SJCRH30 (cell line): Measurements from ENCODE around the gene SAMD4B. TPM values are rescaled to one million over a fixed set of nuclear protein-coding genes. Genes with fewer than 3 reads are reported as not detected.

Experiments
- DNase-seq, 2 experiments: peaks; one replicate each; pipeline ENCODE4 v3.0.0-alpha.2; 2015 to 2020
- H3K27ac ChIP-seq: fragments of 250-450 bp; sonication (Bioruptor Pico); 2 replicates; pipeline ENCODE4 v1.5.1; 2020; ENCODE audit warnings: mild to moderate bottlenecking, moderate library complexity
- H3K27me3 ChIP-seq: fragments of 250-450 bp; sonication (Bioruptor Pico); 2 replicates; pipeline ENCODE4 v1.5.1; 2020; ENCODE audit warnings: mild to moderate bottlenecking, moderate library complexity
- H3K36me3 ChIP-seq: fragments of 250-450 bp; sonication (Bioruptor Pico); 2 replicates; pipeline ENCODE4 v1.5.1; 2020; ENCODE audit warnings: mild to moderate bottlenecking, moderate library complexity
- H3K4me1 ChIP-seq: fragments of 250-450 bp; sonication (Bioruptor Pico); 2 replicates; pipeline ENCODE4 v1.5.1; 2020; ENCODE audit warnings: mild to moderate bottlenecking, moderate library complexity
- H3K4me3 ChIP-seq: fragments of 250-450 bp; sonication (Bioruptor Pico); 2 replicates; pipeline ENCODE4 v1.5.1; 2020; ENCODE audit warnings: mild to moderate bottlenecking, moderate library complexity
- H3K9me3 ChIP-seq: fragments of 250-450 bp; sonication (Bioruptor Pico); replicated peaks from 2 replicates; pipeline ENCODE4 v1.5.1; 2020; ENCODE audit warnings: mild to moderate bottlenecking, moderate library complexity
- total RNA-seq: library from RNA; depleted of rRNA; stranded (reverse); fragments of >200 nt; shearing (Covaris generic); gene quantifications from 2 replicates; pipeline ENCODE4 v1.2.3, GENCODE V29; 2014; rRNA removed

The SAMD4B gene, protein sequence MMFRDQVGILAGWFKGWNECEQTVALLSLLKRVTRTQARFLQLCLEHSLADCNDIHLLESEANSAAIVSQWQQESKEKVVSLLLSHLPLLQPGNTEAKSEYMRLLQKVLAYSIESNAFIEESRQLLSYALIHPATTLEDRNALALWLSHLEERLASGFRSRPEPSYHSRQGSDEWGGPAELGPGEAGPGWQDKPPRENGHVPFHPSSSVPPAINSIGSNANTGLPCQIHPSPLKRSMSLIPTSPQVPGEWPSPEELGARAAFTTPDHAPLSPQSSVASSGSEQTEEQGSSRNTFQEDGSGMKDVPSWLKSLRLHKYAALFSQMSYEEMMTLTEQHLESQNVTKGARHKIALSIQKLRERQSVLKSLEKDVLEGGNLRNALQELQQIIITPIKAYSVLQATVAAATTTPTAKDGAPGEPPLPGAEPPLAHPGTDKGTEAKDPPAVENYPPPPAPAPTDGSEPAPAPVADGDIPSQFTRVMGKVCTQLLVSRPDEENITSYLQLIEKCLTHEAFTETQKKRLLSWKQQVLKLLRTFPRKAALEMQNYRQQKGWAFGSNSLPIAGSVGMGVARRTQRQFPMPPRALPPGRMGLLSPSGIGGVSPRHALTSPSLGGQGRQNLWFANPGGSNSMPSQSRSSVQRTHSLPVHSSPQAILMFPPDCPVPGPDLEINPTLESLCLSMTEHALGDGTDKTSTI
- total RNA-seq = 125 and 129 TPM in 2 replicates

DNA sequence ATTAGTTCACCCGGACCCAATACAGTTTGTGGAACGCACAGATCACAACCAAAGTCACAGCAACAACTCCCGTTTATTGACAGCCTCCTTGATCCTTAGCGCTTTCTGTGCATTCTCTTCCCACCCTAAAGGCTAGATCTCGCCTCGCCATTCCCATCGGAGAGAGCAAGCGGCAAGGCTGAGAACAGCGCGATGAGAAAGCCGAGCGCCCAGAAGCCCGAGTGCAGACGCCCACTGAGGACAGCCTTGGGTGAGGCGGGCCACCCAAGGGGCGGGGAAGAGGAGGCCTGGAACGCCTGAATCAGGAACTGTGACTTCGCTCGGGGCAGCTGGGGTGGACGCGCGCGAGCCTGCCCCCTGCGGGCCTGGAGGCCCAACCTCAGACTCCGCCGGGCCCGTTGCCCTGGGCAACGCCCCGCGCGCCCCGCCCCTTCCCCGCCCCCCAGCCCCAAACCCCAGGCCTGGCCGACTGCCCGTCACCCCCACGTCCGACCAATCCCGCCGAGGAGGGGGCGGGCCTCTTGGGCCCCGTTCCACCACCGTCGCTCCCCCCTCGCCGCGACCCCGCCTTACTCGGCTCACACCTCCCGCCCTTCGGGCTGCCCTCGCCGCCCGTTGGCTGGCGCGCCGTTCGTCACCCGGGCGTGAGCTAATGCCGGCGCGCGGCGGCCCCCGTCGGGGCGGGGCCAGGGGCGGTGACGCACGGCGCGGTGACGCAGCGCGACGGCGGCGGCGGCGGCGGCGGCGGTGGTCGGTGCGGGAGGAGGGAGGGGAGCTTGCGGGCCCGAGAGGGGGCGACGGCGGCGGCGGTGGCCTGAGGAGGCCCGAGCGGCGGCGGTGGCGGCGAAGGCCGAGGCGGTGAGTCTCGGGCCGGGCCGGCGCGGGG, at the start of gene SAMD4B:
TSS of gene SAMD4B (plus strand) at position 703 of the 886 bp plus-strand sequence. CDS start 14,473 bp downstream, outside the sequence.
- H3K27ac ChIP-seq = peak within 1 kb of the TSS; percentile 51
- peaks cover 7% of the 10 kb centered on the region; the same call in 1 of the 2 replicates for H3K36me3 ChIP-seq
- H3K27me3 ChIP-seq = no peaks in the 10 kb centered on the region
- peak within 1 kb of the TSS; percentile 95 for H3K4me3 ChIP-seq
- no peaks in the 10 kb centered on the region for H3K9me3 ChIP-seq
- H3K4me1 ChIP-seq = peaks cover 12% of the 10 kb centered on the region
- peak; percentile 99 to 100 for DNase-seq

DNA sequence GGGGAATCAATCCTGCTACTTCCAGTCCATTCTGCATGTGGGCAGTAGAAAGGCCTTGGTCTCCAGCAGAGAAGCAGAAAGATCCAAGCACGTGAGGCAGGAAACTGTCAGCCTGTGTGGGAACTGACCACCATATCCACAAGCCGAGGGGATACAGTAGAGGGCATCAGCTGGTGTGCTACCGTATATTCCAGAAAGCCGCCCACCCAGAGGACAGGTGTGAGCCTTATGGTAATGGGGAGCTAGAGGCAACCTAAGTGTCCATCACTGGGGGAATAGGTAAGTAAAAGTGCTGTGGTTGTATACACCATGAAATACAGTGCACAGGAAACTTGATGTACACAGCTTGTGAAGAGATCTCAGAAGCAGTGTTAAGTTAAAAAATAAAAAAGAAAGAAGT, 48.8 kb upstream of the SAMD4B start:
- Histone ChIP-seq H3K27me3 (peaks cover 4% of the 10 kb centered on the region; the same call in 1 of the 2 replicates), H3K36me3 (no peaks in the 10 kb centered on the region), H3K4me3 (no peak overlapping the region), H3K4me1 (no peaks in the 10 kb centered on the region), H3K9me3 (no peaks in the 10 kb centered on the region), H3K27ac (no peak overlapping the region)
- DNase-seq = no peak

DNA sequence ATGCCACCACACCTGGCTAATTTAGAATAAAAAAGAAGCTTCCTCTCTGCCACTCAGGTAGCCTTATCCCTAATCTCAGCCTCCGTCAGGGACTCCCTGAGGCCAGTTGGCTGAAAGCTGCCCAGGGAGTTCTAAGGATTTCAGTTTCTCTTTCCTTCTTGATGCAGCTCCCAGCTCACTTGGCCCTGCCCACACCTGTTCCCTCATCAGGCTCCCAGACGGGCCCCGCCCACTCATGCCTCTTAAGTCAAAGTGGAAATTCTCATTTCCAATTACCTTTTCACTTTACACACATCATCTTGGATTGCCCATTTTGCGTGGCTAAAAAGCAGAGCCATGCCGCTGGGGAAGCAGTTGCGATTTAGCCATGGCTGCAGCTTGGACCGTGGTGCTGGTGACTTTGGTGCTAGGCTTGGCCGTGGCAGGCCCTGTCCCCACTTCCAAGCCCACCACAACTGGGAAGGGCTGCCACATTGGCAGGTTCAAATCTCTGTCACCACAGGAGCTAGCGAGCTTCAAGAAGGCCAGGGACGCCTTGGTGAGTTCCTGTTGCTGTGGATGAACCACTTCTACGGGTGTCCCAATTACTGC, 46.1 kb upstream of the SAMD4B start, which contains the start of gene IFNL1:
TSS of gene IFNL1 (plus strand) at position 353 of the 591 bp plus-strand sequence. CDS start at position 368, 15 bp downstream.
- no peak for DNase-seq
- peaks cover 10% of the 10 kb centered on the region; the same call in 1 of the 2 replicates for H3K27me3 ChIP-seq
- H3K4me1 ChIP-seq = no peaks in the 10 kb centered on the region
- no peak within 1 kb of the TSS for H3K4me3 ChIP-seq
- H3K36me3 ChIP-seq = no peaks in the 10 kb centered on the region
- H3K27ac ChIP-seq = no peak within 1 kb of the TSS
- H3K9me3 ChIP-seq = no peaks in the 10 kb centered on the region

DNA sequence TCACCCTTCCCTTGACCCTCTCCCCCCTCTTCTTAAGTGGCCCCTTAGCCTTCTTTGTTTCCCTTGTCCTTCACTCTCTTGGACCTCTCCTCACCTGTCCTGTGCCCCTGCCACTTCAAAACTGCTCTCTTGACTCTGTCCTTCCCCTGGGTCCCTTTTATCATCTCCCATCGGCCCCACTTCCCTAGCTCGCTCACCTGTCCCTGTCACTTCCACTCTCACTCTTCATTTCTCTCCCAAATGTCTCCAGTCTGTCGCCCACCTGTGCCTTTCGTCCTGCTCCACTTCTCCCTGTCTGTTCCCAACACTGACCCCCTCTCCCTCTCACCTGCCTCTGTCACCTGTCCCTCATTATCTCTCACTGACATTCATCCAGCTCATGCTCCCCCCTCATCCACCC, 45.3 kb upstream of the SAMD4B start:
- H3K27ac ChIP-seq = no peak overlapping the region
- H3K4me1 ChIP-seq = no peaks in the 10 kb centered on the region
- H3K4me3 ChIP-seq = no peak overlapping the region
- no peaks in the 10 kb centered on the region for H3K36me3 ChIP-seq
- peaks cover 15% of the 10 kb centered on the region; the same call in 1 of the 2 replicates for H3K27me3 ChIP-seq
- no peaks in the 10 kb centered on the region for H3K9me3 ChIP-seq
- DNase-seq = peak in 1 of 2 experiments; percentile 40

DNA sequence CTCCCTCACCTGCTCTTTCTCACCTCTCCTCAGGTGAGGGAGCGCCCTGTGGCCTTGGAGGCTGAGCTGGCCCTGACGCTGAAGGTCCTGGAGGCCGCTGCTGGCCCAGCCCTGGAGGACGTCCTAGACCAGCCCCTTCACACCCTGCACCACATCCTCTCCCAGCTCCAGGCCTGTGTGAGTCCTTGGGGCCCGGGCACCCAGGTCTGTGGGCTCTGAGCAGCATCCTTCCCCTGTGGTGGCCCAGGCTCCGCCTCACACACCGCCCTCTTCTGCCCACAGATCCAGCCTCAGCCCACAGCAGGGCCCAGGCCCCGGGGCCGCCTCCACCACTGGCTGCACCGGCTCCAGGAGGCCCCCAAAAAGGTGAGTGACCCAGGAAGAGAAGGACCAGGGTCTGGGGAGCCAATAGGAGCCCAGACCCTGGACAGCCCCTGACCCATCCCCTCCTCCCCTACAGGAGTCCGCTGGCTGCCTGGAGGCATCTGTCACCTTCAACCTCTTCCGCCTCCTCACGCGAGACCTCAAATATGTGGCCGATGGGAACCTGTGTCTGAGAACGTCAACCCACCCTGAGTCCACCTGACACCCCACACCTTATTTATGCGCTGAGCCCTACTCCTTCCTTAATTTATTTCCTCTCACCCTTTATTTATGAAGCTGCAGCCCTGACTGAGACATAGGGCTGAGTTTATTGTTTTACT, 44.1 kb upstream of the SAMD4B start:
- no peaks in the 10 kb centered on the region for H3K9me3 ChIP-seq
- H3K27ac ChIP-seq = no peak overlapping the region
- DNase-seq = no peak
- H3K4me1 ChIP-seq = no peaks in the 10 kb centered on the region
- H3K27me3 ChIP-seq = peaks cover 22% of the 10 kb centered on the region
- no peak overlapping the region for H3K4me3 ChIP-seq
- no peaks in the 10 kb centered on the region for H3K36me3 ChIP-seq

DNA sequence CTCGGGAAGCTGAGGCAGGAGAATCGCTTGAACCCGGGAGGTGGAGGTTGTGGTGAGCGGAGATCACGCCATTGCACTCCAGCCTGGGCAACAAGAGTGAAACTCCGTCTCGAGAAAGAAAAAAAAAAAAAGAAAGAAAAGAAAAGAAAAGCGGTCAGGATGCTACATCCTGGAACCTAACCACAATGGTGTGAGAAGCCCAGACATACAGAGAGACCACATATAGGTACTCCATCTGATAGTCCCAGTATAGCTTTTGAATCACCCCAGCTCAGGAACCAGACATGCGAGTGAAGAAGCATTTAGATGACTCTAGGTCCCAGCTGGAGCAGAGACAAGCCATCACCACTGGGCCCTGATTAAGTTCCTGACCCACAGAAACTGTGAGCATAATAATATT, 42.8 kb upstream of the SAMD4B start:
- H3K4me1 ChIP-seq = no peaks in the 10 kb centered on the region
- H3K36me3 ChIP-seq = no peaks in the 10 kb centered on the region
- no peak for DNase-seq
- H3K9me3 ChIP-seq = 0 out of 2 replicates have a peak, but pooled peaks cover 1% of the 10 kb centered on the region
- peaks cover 22% of the 10 kb centered on the region for H3K27me3 ChIP-seq
- H3K4me3 ChIP-seq = no peak overlapping the region
- no peak overlapping the region for H3K27ac ChIP-seq

DNA sequence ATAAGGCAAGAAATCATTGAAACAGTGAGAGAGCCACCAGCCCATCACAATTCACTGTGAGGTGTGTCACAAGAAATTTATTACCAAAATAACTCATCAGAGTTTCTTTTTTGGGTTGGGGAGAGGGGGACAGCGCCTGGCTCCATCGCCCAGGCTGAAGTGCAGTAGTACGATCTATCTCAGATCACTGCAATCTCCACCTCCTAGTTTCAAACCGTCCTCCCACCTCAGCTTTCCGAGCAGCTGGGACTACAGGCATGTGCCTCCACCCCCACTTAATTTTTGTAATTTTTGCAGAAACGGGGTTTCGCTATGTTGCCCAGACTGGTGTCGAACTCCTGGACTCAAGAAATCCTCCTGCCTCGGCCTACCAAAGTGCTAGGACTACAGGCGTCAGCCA, 42.4 kb upstream of the SAMD4B start:
- Histone ChIP-seq H3K9me3 (0 out of 2 replicates have a peak, but pooled peaks cover 3% of the 10 kb centered on the region), H3K4me1 (no peaks in the 10 kb centered on the region), H3K4me3 (no peak overlapping the region), H3K36me3 (no peaks in the 10 kb centered on the region), H3K27ac (no peak overlapping the region), H3K27me3 (peaks cover 25% of the 10 kb centered on the region)
- no peak for DNase-seq

DNA sequence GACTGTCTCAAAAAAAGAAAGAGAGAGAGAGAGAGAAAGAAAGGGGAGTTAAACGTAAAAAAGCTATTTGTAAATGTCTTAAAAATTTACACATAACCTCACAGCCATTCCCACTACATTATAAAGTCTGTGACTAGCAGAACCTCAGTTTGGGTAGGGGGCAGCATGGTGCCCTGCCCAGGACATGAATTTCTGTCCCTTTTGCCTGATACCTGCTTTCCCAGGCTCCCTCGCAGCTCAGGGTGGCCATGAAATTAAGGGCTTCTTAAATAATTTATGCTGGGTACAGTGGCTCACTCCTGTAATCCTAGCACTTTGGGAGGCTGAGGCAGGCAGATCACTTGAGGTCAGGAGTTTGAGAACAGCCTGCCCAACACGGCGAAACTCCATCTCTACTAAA, 41.2 kb upstream of the SAMD4B start:
- Histone ChIP-seq H3K4me3 (no peak overlapping the region), H3K4me1 (no peaks in the 10 kb centered on the region), H3K36me3 (no peaks in the 10 kb centered on the region), H3K9me3 (0 out of 2 replicates have a peak, but pooled peaks cover 3% of the 10 kb centered on the region), H3K27ac (no peak overlapping the region), H3K27me3 (peaks cover 26% of the 10 kb centered on the region)
- no peak for DNase-seq

DNA sequence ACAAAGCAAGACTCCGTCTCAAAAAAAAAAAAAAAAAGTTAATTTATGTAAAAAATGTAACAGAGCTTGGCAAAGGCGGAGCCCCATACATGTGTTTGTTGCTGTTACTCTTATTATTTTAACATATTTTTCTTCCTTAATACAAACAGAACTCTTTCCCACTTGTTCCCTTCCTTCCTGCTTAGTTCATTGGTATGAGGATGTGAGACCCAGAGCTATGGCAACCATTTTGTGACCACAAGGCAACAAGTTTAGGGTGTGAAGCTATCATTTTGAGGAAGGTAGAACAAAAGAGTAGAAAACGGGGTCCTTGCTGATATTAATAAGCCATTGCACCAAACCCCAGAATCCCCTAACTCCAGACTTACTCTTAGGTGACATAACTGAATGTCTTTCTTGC, 40.7 kb upstream of the SAMD4B start:
- peaks cover 26% of the 10 kb centered on the region for H3K27me3 ChIP-seq
- H3K36me3 ChIP-seq = no peaks in the 10 kb centered on the region
- H3K4me1 ChIP-seq = no peaks in the 10 kb centered on the region
- no peak overlapping the region for H3K4me3 ChIP-seq
- 0 out of 2 replicates have a peak, but pooled peaks cover 3% of the 10 kb centered on the region for H3K9me3 ChIP-seq
- H3K27ac ChIP-seq = no peak overlapping the region
- no peak for DNase-seq

DNA sequence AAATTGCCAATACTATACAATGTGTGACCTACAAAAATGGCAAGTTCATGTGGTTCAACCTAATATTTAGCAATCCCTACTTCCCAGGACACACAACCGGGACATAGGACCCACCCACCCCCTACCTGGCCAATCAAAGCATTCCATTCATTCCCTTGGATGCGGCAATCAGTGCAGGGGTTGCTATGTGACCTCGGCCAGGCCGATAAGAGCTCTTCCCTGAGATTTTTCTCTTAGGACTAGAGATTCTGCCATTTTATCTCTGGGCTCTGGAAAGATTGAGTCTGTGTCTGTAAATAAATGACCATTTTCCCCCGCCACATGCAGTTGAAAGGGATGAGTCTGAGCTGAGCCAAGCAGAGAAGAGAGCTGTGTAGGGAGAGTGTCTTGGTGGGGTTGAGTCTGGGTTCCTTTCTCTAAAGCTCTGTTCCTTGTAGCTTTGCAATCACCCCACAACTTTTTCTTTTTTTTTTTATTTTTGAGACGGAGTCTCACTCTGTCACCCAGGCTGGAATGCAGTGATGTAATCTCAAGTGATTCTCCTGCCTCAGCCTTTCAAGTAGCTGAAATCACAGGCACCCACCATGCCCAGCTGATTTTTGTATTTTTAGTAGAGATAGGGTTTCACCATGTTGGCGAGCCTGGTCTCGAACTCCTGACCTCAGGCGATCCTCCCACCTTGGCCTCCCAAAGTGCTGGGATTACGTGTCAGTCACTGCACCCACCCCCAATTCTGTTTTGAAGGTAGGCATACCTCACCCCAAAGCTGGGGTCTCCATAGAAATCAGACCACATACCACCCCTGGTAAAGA, 38.6 kb upstream of the SAMD4B start:
- peaks cover 26% of the 10 kb centered on the region for H3K27me3 ChIP-seq
- H3K4me1 ChIP-seq = no peaks in the 10 kb centered on the region
- no peak overlapping the region for H3K27ac ChIP-seq
- no peaks in the 10 kb centered on the region for H3K36me3 ChIP-seq
- no peak overlapping the region for H3K4me3 ChIP-seq
- H3K9me3 ChIP-seq = 0 out of 2 replicates have a peak, but pooled peaks cover 3% of the 10 kb centered on the region
- DNase-seq = no peak

DNA sequence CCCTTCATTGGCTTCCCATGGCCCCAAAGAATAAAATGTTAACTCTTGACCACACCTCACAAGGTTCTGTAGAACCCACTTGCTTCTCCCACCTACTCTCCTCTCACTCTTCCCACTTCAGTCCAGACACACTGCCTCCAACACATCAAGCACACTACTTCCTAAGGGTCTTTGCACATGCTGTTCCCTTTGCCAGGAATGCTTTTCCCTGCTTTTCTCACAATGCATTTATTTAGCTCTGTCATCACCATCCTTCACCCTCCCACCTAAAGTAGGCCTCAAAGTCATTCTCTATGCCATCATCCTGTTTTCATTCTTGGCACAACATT, 38.1 kb upstream of the SAMD4B start:
- no peak overlapping the region for H3K4me3 ChIP-seq
- H3K4me1 ChIP-seq = no peaks in the 10 kb centered on the region
- peaks cover 26% of the 10 kb centered on the region for H3K27me3 ChIP-seq
- H3K27ac ChIP-seq = no peak overlapping the region
- no peaks in the 10 kb centered on the region for H3K36me3 ChIP-seq
- DNase-seq = no peak
- 0 out of 2 replicates have a peak, but pooled peaks cover 3% of the 10 kb centered on the region for H3K9me3 ChIP-seq

DNA sequence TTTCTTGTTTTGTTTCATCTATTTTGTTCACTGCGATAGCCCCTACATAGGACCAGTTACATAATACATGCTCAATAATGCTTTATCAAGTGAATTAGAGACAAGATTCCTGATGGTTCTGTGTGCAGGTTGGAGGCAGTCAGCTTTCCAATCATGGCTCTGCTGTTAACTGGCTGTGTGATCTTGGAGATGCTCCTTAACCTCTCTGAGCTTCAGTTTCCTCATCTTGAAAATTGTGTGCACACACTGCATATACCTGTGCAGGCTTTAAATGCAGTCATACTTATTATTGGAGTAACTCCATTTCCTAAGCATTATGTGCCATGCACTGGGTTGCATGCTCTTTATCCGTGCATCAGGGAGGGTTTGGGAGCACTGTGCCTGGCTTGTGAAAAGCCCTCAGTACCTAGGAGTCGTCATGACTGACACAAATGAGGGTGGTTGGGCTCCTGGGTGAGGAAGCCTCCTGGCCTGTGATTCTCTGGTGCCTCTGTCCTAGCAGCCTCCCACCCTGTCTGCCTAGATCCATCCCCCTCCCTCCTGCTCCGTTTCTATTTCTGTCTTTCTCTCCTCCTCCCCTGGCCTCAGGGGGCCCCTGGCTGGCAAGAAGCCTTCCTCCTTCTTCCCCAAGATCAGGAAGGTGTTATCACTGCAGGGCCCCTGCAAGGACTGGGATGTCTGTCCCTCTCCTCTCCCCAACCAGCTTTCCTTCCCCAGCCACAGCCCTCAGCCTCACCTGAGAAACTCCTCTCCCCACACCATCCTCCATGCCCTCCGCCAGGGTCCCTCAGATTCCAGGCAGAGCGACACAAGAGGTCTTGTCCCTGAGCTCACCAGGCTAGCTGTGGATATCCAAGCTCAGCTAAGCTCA, 37.3 kb upstream of the SAMD4B start:
- H3K4me1 ChIP-seq = no peaks in the 10 kb centered on the region
- no peak overlapping the region for H3K4me3 ChIP-seq
- H3K36me3 ChIP-seq = no peaks in the 10 kb centered on the region
- no peak overlapping the region for H3K27ac ChIP-seq
- peaks cover 21% of the 10 kb centered on the region for H3K27me3 ChIP-seq
- DNase-seq = no peak
- H3K9me3 ChIP-seq = 0 out of 2 replicates have a peak, but pooled peaks cover 3% of the 10 kb centered on the region
